ENCODE data around the gene ACAD9.

DNA sequence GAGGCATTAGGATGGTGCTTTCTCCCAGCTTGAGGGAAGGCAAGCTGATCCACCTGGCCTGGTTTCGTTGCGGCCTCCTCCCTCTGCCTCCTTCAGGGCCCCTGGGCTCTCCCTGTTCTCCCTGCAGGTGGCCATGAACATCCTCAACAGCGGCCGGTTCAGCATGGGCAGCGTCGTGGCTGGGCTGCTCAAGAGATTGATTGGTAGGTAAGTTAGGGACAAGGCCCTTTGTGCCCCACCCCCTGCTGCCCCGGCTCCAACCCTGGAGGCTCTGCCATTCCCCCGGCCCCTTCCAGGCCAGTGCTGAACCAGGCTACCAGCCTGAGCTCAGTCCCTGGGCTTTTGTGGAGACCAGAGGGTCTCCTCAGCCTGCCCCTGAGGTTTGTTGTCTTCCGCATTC lies 23.0 kb downstream of the ACAD9 start:
- TF ChIP-seq EZH2 (IDR thresholded peaks at IDR 0.05; ENCODE audit: borderline replicate concordance, low read length): no peak
- TF ChIP-seq, protein P1, sequence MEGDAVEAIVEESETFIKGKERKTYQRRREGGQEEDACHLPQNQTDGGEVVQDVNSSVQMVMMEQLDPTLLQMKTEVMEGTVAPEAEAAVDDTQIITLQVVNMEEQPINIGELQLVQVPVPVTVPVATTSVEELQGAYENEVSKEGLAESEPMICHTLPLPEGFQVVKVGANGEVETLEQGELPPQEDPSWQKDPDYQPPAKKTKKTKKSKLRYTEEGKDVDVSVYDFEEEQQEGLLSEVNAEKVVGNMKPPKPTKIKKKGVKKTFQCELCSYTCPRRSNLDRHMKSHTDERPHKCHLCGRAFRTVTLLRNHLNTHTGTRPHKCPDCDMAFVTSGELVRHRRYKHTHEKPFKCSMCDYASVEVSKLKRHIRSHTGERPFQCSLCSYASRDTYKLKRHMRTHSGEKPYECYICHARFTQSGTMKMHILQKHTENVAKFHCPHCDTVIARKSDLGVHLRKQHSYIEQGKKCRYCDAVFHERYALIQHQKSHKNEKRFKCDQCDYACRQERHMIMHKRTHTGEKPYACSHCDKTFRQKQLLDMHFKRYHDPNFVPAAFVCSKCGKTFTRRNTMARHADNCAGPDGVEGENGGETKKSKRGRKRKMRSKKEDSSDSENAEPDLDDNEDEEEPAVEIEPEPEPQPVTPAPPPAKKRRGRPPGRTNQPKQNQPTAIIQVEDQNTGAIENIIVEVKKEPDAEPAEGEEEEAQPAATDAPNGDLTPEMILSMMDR (IDR thresholded peaks at IDR 0.05; ENCODE audit: low read length): no peak
